Panc1 (cell line): Measurements from ENCODE around the gene IAH1.

Source experiments
- CTCF ChIP-seq: fragments of 450-650 bp; IDR thresholded peaks from 2 replicates; pipeline ENCODE4 v1.5.1; 2017; ENCODE audit warnings: mild to moderate bottlenecking
- POLR2AphosphoS5 ChIP-seq: IDR thresholded peaks from 2 replicates; pipeline ENCODE4 v1.6.1; 2012; ENCODE audit warnings: mild to moderate bottlenecking, low read depth, low read length, moderate library complexity
- TCF7L2 ChIP-seq: IDR thresholded peaks from 2 replicates; pipeline ENCODE4 v1.6.1; 2011; ENCODE audit warnings: mild to moderate bottlenecking, low read depth, low read length, inconsistent platforms
- TF ChIP-seq, protein P1 (sequence below), 2 experiments: IDR thresholded peaks; 2 replicates each; pipeline ENCODE4 v1.6.1; 2011 to 2012; ENCODE audit warnings: low read depth in 2 of 2, control low read depth in 1 of 2, low read length in 1 of 2, mild to moderate bottlenecking in 1 of 2, moderate library complexity in 1 of 2; ENCODE audit not compliant: insufficient read depth in 1 of 2

- no peak for TF ChIP-seq CTCF
- no peak for TF ChIP-seq POLR2AphosphoS5
- TF ChIP-seq TCF7L2: no peak
- TF ChIP-seq, protein P1, sequence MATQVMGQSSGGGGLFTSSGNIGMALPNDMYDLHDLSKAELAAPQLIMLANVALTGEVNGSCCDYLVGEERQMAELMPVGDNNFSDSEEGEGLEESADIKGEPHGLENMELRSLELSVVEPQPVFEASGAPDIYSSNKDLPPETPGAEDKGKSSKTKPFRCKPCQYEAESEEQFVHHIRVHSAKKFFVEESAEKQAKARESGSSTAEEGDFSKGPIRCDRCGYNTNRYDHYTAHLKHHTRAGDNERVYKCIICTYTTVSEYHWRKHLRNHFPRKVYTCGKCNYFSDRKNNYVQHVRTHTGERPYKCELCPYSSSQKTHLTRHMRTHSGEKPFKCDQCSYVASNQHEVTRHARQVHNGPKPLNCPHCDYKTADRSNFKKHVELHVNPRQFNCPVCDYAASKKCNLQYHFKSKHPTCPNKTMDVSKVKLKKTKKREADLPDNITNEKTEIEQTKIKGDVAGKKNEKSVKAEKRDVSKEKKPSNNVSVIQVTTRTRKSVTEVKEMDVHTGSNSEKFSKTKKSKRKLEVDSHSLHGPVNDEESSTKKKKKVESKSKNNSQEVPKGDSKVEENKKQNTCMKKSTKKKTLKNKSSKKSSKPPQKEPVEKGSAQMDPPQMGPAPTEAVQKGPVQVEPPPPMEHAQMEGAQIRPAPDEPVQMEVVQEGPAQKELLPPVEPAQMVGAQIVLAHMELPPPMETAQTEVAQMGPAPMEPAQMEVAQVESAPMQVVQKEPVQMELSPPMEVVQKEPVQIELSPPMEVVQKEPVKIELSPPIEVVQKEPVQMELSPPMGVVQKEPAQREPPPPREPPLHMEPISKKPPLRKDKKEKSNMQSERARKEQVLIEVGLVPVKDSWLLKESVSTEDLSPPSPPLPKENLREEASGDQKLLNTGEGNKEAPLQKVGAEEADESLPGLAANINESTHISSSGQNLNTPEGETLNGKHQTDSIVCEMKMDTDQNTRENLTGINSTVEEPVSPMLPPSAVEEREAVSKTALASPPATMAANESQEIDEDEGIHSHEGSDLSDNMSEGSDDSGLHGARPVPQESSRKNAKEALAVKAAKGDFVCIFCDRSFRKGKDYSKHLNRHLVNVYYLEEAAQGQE (IDR thresholded peaks at IDR 0.05; ENCODE audit: insufficient read depth in 1 of 2, low read depth in 2 of 2, low read length in 1 of 2): no peak
Observed at GRCh38 chr2:9525266-9525665, 50.9 kb downstream of the IAH1 start.
